ENCODE data around the gene KRTCAP3.
"Not testable (repeated sequence)": the region's sequence is repeated elsewhere in the genome, so short reads cannot be mapped to it uniquely, and the experiment has no call there.

Gene KRTCAP3, protein sequence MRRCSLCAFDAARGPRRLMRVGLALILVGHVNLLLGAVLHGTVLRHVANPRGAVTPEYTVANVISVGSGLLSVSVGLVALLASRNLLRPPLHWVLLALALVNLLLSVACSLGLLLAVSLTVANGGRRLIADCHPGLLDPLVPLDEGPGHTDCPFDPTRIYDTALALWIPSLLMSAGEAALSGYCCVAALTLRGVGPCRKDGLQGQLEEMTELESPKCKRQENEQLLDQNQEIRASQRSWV

DNA sequence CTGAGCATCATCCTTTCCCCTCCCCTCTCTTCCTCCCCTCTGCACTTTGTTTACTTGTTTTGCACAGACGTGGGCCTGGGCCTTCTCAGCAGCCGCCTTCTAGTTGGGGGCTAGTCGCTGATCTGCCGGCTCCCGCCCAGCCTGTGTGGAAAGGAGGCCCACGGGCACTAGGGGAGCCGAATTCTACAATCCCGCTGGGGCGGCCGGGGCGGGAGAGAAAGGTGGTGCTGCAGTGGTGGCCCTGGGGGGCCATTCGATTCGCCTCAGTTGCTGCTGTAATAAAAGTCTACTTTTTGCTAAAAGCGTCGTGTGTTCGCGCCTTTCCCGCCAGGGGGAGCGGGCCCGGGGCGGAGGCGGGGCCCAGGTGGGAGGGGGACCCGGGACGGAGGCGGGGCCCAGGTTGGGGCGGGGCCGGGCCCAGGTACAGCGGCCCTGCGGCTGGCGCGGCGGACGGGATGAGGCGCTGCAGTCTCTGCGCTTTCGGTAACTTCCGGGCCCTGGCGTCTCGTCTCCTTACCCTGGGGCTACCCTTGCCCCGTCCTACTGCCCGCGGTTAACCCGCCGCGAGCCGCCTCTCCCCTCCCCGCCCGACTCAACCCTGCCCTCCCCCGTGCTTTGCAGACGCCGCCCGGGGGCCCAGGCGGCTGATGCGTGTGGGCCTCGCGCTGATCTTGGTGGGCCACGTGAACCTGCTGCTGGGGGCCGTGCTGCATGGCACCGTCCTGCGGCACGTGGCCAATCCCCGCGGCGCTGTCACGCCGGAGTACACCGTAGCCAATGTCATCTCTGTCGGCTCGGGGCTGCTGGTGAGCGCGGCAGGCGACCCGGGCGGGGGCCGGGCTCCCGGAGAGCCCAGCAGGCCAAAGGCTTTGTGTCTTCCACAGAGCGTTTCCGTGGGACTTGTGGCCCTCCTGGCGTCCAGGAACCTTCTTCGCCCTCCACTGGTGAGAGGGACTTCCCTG, at the start of gene KRTCAP3:
Gene KRTCAP3 (plus strand): TSS at position 424 of the 962 bp plus-strand sequence. CDS start 32 bp downstream, at position 456.
- DNase-seq = peak; percentile 22

DNA sequence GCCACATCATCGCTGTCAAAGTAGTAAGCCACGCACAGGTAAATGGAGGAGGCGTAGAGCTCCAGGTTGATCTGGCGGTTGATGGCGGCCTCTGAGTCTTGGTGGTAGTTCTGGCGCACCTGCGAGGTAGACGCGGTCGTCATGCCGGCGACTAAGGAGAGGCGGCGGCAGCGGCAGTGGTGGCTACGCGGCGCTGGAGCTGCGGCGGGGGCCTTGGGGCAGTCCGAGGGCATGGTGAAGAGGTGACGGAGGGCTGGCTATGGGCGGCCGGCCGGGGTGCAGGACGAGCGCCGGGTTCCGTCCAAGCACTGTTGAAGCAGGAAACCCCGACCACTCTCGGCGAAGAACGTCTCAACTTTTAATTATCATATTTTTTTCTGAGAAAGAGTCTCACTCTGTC, 49.0 kb upstream of the KRTCAP3 start:
- no peak for DNase-seq

DNA sequence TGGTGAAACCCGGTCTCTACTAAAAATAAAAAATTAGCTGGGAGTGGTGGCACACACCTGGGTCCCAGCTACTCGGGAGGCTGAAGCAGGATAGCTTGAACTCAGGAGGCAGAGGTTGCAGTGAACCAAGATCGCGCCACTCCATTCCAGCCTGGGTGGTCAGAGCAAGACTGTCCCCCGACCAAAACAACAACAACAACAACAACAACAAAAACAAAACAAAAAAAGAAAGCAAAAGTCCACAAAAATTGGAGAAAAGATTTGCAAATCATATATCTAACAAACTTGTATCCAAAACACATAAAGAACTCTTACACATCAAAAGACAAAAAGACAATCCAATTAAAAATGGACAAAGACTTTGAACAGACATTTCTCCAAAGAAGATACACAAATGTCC, 43.2 kb upstream of the KRTCAP3 start:
- no peak for DNase-seq

DNA sequence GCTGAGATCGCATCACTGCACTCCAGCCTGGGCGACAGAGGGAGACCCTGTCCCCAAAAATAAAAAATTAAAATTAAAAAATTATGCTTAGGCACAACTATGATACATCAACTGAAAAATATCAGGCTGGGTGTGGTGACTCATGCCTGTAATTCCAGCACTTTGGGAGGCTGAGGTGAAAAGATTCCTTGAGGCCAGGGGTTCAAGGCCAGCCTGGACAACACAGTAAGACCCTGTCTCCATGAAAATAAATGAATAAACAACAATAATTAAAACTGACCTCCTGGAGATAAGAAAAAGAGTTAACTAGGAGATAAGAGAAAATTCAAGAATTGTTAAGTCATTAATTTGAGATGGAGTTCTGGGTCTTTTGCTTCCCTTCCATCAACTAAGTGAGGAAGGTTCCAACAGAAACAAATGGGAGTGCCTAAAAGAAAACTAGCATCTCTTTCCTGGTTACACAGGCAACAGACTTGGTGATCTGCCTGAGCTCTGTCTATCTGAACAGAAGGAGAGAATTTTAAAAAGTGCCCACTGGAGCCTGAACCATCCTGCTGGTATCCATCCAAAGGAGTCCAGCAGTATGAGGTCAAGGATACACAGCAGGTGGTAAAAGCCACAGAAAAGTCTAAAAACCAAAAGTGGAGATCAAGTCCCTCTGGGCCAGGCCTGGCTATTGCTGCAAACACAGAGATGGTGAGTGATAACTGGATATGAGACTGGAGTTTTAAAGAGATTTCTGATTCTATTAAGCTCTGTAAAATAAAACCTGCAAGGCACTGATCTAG, 41.6 kb upstream of the KRTCAP3 start:
- no peak for DNase-seq

DNA sequence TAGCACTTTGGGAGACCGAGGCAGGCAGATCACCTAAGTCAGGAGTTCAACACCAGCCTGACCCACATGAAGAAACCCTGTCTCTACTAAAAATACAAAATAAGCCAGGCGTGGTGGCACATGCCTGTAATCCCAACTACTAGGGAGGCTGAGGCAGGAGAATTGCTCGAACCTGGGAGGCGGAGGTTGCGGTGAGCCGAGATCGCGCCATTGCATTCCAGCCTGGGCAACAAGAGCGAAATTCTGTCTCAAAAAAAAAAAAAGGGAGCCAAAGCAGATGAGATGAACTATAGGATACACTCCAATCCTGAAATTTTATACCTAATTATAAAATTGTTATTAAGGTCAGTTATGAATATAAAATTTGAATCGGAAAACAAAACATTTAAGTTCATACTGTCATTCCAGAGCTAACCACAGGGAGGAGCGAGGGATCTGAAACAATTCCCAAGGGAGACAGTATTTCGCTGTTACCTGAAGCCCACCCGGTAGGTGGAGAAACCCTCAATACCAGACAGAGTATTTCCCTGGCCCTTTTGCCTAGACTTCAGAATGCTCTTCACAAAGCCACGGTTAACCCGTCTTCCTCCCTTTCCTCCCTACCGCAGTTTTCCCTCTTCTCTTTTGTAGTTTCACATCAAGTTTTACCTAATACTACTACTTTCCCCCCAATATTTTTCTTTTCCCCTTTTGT, 34.2 kb upstream of the KRTCAP3 start:
- no peak for DNase-seq

DNA sequence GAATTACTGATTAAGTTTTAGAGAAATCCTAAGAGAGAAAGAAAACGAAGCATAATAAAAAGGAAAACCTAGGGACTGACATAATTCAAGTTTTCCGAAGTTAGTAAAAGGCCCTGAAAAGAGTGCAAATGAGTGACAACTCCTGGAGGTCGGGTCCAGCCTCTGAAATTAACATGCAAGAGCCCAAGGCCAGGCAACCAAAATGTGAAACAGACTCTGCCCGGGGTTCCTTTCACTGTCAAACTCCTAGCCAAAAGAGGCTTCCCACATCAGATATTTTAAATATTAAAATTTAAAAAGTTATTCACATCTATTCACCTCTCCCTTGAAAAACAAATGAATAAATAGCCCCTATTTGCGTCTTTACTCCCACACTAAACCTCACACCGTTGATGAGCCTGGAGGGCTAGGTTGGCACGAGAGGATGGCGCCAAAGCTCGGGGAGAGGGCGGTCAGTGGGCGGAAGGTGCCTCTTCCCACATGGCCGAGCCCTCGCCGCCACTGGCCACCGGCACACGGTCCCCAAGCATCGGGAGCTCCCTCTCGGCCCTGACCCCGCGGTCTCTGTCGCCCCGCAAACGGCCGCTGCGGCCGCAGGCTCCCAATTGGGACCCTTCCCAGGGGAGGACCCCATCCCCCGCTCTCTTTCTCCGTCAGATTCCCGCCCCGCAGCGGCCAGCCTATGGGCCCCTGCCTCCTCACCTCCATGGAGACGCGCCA, 33.4 kb upstream of the KRTCAP3 start:
- peak; percentile 33 for DNase-seq

DNA sequence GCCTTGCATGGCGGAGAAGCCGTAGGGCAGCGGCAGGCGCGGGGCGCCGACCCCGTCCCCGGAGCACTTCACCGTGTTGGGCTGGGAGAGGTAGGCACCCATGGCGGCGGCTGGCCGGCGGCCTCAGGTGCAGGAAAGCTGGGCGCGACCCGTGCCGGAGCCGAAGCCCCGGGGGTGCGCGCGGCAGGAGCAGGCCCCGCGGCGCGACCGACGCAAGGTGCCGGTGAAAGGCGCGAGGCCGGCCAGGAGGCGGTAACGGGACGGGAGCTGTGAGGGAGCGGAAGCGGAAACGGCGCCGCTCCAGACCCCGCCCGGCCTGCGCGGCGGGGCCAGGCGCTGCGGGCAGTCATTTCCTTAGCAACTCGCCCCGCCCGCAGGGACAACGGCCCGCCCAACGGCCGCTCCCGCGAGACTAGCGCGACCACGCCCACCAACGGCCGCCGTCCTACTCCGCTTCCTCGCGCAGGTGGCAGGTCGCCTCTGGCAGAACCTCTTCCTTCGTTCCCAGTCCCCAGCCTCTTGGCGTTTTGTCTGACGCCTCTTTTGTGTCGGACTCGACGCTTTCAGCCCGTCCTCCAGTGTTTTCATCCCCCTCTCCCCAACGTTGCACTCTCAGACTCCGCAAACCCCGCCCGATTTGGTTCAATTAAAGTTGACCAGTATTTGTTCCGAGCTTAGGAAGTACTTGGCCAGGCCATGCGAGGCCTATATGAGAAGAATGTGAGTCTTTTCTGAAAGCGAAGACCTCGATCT, 32.7 kb upstream of the KRTCAP3 start, which contains the start of gene PPM1G:
Gene PPM1G (minus strand): TSS at position 271 of the 753 bp plus-strand sequence. CDS start 169 bp downstream, at position 102.
- DNase-seq = peak; percentile 97

DNA sequence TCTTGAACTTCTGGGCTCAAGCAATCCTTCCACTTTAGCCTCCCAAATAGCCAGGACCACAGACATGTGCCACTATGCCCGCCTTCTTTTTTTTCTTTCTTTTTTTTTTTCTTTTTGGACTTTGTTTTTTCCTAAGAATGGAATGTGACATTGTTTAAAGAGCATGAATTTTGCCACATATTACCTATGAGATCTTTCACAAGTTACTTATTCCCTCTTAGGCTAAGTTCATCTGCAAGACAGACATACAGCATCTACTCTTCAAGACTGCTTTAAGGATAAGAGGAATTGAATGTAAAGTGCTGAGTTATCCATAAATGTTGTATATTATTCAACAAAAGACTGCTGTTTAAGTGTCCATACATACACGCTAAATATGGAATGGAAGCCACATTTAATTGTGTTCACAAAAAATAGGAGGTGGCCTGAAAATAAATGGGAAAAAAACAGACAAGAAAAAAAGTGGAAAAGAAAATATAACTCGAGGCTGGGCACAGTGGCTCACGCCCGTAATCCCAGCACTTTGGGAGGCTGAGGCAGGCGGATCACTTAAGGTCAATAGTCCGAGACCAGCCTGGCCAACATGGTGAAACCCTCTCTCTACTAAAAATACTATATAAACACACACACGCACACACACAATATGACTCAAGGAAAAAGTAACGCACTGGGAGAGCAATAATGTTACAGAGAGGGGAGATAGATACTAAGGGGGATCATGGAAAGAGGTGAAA, 29.6 kb upstream of the KRTCAP3 start:
- no peak for DNase-seq

DNA sequence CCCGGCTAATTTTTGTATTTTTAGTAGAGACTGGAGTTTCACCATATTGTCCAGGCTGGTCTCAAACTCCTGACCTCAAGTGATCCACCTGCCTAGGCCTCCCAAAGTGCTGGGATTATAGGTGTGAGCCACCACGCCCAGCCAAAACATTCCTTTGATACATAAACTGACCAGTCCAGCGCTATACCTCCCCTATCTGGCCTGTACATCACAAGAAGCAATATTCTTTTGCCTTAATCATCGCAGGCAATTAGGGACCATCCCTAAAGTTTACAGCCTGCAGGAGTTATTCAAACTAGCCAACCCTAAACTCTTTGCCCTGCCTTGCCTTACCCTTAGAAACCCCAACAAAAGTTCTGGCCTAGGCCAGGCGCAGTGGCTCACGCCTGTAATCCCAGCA, 26.0 kb upstream of the KRTCAP3 start:
- DNase-seq = no peak

DNA sequence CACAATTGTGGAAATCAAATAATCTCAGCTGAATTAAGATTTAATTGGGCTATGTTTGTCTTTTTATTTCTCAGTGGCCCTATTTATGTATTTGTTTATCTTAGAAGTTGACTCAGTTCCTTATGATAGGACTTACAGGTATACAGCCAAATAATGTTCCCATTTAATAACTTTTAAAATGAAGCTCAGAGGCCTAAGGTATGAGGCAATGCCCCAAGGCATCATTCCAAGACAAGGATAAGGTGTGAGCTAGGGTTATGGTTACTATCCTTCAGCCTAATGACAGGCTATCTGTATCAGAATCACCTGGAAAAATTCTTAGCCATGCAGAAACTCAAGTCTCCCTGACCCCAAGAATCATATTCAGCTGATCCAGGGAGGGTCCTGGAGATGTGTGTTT, 21.2 kb upstream of the KRTCAP3 start:
- no peak for DNase-seq

DNA sequence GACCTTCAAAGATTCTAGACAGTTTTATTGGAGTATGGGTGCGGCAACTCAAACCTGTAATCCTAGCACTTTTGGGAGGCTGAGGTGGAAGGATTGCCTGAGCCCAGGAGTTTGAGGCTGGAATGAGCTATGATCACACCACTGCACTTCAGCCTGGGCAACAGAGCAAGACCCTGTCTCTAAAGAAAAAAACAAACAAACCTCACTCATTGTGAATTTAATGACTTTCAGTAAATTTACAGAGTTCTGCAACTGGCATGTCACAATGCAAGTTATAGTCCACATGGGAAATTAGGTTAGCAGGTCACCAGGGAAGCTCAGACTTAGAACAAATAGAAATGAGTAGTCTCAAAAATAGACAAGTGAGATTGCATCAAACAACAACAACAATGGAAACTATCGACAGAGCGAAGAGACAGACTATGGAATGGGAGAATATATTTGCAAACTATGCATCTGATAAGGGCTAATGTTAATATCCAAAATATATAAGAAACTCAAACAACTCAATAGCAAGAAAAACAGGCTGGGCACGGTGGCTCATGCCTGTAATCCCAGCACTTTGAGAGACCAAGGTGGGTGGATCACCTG, 20.4 kb upstream of the KRTCAP3 start:
- no peak for DNase-seq

DNA sequence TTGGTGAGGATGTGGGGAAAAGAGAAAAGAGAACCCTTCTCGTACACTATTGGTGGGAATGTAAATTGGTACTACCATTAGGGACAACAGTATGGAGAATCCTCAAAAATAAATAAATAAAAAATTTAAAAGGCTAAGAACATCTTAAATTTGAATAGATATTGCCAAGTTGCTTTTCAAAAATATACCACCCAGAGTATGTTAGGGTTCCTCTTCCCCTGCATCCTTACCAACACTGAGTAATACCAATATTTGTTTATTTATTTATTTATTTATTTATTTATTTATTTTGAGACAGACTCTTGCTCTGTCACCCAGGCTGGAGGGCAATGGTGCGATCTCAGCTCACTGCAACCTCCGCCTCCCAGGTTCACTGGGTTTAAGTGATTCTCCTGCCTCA, 19.2 kb upstream of the KRTCAP3 start:
- DNase-seq = no peak

DNA sequence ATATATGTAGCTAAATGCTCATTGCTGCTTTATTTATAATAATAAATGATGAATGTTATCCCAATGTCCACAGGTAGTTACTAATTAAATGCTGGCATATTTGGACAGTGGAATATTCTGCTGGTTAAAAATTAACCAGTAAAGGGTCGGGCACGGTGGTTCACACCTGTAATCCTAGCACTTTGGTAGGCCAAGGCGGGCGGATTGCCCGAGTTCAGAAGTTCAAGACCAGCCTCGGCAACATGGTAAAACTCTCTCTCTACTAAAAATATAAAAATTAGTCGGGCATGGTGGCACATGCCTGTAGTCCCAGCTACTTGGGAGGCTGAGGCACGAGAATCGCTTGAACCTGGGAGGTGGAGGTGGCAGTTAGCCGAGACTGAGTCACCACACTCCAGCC, 17.1 kb upstream of the KRTCAP3 start:
- not testable (repeated sequence) for DNase-seq

DNA sequence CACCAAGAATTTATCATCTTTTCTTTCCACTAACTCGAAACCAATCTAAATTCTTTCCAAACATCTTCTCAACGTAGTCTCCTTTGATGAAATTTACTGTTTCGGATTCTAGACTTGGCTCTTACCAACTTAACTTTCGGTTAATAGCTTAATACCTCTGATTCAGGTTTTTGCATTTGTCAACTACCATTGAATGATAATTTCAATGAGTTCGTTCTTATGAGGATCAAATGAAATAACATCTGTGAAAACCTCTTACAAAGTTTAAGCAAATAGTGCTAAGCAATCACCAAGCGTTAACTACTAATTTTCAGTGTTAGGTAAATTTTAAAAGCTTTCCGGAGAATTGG, 14.3 kb upstream of the KRTCAP3 start:
- DNase-seq = no peak

DNA sequence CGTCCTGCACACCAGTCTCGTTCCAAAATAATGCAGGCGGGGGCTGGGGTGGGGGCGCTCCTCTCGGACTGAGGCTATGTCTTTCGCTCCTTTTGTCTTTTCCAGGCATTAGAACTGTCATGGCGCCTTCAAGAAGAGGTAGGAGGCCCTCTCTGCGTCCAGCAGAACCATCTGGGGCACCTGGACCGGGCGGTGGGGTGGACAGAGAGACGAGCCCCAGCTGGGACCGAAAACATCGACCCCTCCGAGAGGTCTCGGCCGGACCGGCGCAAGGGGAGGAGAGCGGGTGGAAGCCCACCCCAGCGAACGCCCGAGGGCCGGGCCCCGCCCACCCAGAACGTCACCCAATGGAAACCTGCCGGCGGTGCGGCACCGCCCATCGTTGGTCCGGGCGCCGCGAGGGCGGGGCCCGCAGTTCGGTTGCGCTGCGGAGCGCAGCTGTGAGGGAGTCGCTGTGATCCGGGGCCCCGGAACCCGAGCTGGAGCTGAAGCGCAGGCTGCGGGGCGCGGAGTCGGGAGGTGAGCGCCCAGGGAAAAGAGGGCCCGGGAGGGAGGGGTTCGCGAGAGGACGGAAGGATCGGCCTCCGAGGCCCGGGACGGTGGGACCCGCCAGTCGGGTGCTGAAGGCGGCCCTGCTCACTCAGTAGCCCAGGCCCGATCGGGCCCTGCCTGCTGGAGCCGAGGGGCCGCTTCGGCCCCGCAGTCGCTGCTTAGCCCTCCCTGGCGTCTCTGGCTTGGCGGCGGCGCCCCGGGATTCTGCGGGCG, 13.8 kb upstream of the KRTCAP3 start, which contains the start of gene NRBP1:
Gene NRBP1 (plus strand): TSS at position 419 of the 765 bp plus-strand sequence. CDS start 4,643 bp downstream, outside the sequence.
- DNase-seq = peak; percentile 95

DNA sequence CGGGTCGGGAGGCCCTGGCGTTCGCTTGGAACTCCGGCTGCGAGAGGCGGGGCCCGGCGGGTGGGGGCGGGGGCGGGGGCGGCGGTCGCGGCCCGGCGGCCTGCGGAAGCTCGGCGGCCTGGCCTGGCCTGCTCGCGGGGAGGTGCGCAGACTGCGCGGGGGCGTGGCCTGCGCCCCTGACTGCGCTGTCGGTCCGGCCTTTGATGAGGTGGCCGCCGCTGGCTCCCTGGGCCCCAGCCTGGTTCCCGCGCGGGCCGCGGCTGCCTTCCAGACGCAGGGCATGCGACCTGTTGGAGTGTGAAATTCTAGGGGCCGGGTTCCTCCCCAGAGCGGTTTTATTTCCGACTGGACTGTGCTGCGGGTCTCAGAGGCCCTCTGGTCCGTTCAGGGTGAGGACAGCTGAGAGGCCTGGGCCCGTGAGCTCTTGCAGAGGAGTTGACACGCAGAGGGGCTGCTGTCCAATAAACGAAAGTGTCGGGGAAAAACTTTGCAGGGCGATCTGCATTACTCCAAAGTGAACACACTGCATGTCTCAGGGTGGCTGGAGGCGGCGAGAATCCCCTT, 13.1 kb upstream of the KRTCAP3 start:
- peak; percentile 90 for DNase-seq

DNA sequence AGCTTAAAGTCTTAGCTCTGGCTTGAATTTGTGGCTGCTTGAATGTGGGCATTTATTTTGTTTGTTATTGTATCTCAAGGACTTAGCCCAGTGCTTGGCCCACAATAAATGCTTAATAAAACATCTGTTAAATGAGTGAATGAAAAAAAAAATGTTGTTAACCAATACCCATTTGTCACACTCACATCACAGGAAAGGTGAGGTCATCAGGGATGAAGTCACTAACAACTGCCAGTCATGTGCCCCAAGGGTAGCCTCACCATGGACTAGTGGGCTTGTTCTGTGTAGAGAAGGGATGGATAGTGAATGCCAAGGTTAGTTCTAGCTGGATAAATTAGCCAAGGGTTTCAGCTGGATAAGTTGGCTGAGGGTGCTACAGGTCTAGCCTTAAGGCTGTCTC, 10.8 kb upstream of the KRTCAP3 start:
- DNase-seq = peak; percentile 71

DNA sequence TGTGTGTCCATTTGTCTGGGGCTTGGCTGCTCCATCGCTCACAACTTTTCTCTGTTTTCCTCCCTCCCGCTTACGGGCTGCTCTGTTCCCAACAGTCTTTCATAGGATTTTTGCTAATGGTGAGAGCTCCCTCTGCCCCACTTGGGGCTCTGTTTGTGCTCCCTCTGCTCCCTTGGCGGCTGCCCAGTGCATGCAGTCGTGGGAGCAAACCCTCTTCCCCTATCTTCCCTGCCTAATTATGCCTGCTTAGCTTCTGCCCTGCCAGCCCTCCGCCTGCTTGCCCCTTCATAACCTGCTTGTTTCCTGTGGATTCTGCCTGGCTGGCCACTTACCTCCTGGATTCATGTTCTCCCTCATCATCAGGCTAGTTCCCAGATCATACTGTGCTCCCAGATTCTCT, 6.6 kb upstream of the KRTCAP3 start:
- DNase-seq = no peak
